HFFc6 (cell line): ENCODE measurements around the gene OR6B3. TPM values are rescaled to one million over a fixed set of nuclear protein-coding genes. Genes with fewer than 3 reads are reported as not detected.

ENCODE experiments used
- DNase-seq: peaks from one replicate; pipeline ENCODE4 v3.0.0-alpha.2; 2018
- H3K27ac Mint-ChIP-seq: 2 replicates; pipeline ENCODE4 v1.8.0; 2020; ENCODE audit warnings: mild to moderate bottlenecking, mixed read lengths
- H3K27me3 Mint-ChIP-seq: 2 replicates; pipeline ENCODE4 v1.8.0; 2021; ENCODE audit warnings: mild to moderate bottlenecking, moderate library complexity, mixed read lengths; ENCODE audit not compliant: insufficient read depth
- H3K36me3 Mint-ChIP-seq: 2 replicates; pipeline ENCODE4 v1.8.0; 2021; ENCODE audit warnings: low read depth, mixed read lengths
- H3K4me1 Mint-ChIP-seq: 2 replicates; pipeline ENCODE4 v1.8.0; 2020; ENCODE audit warnings: low read depth, mixed read lengths
- H3K4me3 Mint-ChIP-seq: 2 replicates; pipeline ENCODE4 v1.8.0; 2020; ENCODE audit warnings: mild to moderate bottlenecking, moderate library complexity, mixed read lengths
- H3K9me3 Mint-ChIP-seq: 2 replicates; pipeline ENCODE4 v1.8.0; 2020; ENCODE audit warnings: mild to moderate bottlenecking, mixed read lengths
- CTCF ChIP-seq: fragments of 200-600 bp; sonication (generic); IDR thresholded peaks from 2 replicates; pipeline ENCODE4 v1.5.0; 2021; ENCODE audit warnings: antibody characterized with exemption, mild to moderate bottlenecking
- total RNA-seq, 6 experiments: library from RNA; stranded (reverse); fragmentation: NEBNext Ultra II Directional; extraction: Animal tissue kit (Norgen Biotek cat#: 25700); gene quantifications; 2 replicates in 1 of 6; 3 replicates in 5 of 6; pipeline ENCODE4 v1.2.3, GENCODE V29; 2021

The OR6B3 gene
- total RNA-seq, 6 experiments from 2014 or later, result not detected

GRCh38 chr2:240066489-240066888 lies 13.2 kb upstream of the OR6B3 start:
- no peak for TF ChIP-seq CTCF
- no peak for DNase-seq
- H3K9me3 Mint-ChIP-seq, result no peaks in the 10 kb centered on the region
- H3K4me3 Mint-ChIP-seq, result no peak overlapping the region
- no peaks in the 10 kb centered on the region for H3K36me3 Mint-ChIP-seq
- no peak overlapping the region for H3K27ac Mint-ChIP-seq
- peaks cover 28% of the 10 kb centered on the region for H3K27me3 Mint-ChIP-seq
- no peaks in the 10 kb centered on the region for H3K4me1 Mint-ChIP-seq

- Mint-ChIP-seq H3K27ac (no peak overlapping the region), H3K4me3 (no peak overlapping the region), H3K9me3 (no peaks in the 10 kb centered on the region), H3K27me3 (peaks cover 27% of the 10 kb centered on the region), H3K36me3 (no peaks in the 10 kb centered on the region), H3K4me1 (no peaks in the 10 kb centered on the region)
- no peak for DNase-seq
- TF ChIP-seq CTCF, result no peak
These were observed 11.6 kb upstream of the OR6B3 start for GRCh38 chr2:240064898-240065297.

GRCh38 chr2:240060977-240061591 lies 7.8 kb upstream of the OR6B3 start:
- Mint-ChIP-seq H3K9me3 (no peaks in the 10 kb centered on the region), H3K27me3 (peaks cover 28% of the 10 kb centered on the region), H3K4me3 (no peak overlapping the region), H3K27ac (no peak overlapping the region), H3K4me1 (no peaks in the 10 kb centered on the region), H3K36me3 (no peaks in the 10 kb centered on the region)
- peak; percentile 81 for TF ChIP-seq CTCF
- peak; percentile 52 for DNase-seq

- no peak for TF ChIP-seq CTCF
- no peaks in the 10 kb centered on the region for H3K9me3 Mint-ChIP-seq
- no peak for DNase-seq
- H3K27ac Mint-ChIP-seq, result no peak overlapping the region
- H3K4me3 Mint-ChIP-seq, result no peak overlapping the region
- peaks cover 38% of the 10 kb centered on the region for H3K27me3 Mint-ChIP-seq
- no peaks in the 10 kb centered on the region for H3K4me1 Mint-ChIP-seq
- H3K36me3 Mint-ChIP-seq, result no peaks in the 10 kb centered on the region
These were observed 3.4 kb upstream of the OR6B3 start for GRCh38 chr2:240056678-240057077.

- peaks cover 48% of the 10 kb centered on the region for H3K27me3 Mint-ChIP-seq
- no peak overlapping the region for H3K27ac Mint-ChIP-seq
- TF ChIP-seq CTCF, result no peak
- H3K36me3 Mint-ChIP-seq, result no peaks in the 10 kb centered on the region
- DNase-seq, result no peak
- no peaks in the 10 kb centered on the region for H3K9me3 Mint-ChIP-seq
- H3K4me3 Mint-ChIP-seq, result no peak overlapping the region
- H3K4me1 Mint-ChIP-seq, result no peaks in the 10 kb centered on the region
These were observed 2.0 kb upstream of the OR6B3 start for GRCh38 chr2:240055177-240055917.
